GM12873 (cell line): ENCODE measurements around the gene IGSF8.

Experiments used
- CTCF ChIP-seq: IDR thresholded peaks from 2 replicates; pipeline ENCODE4 v1.5.1; 2012; ENCODE audit warnings: low read depth, mild to moderate bottlenecking, moderate library complexity, low read length, control low read depth; ENCODE audit not compliant: insufficient read depth; ENCODE audit errors: missing control alignments

IGSF8 gene

DNA sequence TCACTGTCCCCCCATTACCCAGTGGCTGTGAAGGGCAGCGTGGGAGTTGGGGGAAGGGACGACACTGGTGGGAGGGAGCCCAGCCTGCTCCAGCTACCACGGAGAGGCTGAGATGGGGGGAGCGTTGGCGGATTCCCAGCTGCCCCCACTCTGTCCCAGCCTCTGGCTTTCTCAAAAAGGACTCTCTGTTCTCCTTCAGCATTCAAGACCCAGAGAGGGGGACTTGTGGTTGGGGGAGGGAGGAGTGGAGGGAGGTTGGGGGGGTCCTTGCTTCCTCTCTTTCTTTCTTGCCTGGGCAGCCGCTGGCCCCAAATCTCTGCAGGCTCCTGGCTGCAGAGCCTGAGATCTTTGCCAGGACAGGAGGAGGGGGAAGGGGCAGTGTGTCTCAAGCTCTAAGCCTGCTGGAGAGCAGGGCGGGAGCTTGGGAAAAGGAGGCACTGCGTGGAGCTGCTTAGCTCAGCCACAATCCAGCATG lies 19.3 kb upstream of the IGSF8 start:
- TF ChIP-seq CTCF: no peak

DNA sequence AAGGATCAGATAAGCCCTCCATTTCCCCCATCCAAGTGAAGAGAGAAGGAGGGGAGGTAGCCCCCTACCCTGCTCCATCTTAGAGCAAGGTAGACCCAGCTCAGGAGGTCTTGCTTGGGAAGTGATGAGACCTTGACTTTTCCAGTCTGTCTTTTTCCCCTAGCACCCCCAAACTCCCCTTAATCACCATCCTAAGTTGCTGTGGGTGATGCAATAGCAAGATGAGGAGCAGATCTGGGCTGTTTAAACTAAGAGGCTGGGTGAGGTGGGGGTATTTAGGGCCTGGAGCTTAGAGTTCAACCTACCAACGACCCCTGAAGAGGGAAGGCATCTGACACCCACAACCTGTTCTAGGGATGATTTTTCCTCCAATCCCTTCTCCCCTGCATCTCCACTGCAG lies 18.9 kb upstream of the IGSF8 start:
- no peak for TF ChIP-seq CTCF

DNA sequence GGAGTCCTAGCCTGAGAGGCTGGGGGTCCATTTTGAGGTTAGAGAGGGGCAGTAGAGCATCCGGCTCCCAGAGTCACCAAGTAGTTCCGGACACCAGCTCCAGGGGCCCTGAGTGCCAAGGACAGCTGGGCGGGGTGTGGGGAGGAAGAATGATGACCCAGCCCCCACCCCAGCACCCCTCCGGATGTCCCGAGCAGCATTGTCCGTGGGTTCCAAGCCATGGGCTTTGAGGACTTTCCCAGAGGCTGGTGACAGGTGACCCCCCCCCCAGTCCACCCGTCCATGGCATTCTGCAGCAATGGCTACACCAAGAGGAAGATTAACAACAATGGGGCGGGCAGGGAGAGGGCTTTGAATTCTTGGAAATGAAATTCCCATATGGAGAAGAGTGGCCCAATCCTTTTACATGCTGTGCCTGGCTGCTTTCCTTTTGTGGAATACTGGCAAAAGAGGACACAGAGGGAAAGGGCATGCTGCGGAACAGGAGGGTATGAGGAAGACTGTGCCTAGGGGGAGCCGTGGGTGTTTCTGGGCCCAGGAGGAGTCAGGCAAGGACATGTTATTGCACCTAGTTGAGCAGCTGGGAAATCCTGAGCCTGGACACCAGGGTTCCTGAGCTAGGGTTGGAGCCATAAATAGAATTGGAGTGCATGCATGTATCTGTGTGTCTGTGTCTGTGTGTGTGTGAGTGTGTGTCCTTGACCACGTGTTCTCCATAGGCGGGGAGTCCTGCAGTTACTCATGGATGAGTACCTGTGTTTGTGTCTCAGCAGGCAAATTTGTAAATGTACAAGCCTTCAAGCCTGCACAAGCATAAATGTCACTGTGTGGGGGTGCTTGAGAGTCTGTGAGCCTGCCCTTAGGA lies 18.1 kb upstream of the IGSF8 start:
- no peak for TF ChIP-seq CTCF

DNA sequence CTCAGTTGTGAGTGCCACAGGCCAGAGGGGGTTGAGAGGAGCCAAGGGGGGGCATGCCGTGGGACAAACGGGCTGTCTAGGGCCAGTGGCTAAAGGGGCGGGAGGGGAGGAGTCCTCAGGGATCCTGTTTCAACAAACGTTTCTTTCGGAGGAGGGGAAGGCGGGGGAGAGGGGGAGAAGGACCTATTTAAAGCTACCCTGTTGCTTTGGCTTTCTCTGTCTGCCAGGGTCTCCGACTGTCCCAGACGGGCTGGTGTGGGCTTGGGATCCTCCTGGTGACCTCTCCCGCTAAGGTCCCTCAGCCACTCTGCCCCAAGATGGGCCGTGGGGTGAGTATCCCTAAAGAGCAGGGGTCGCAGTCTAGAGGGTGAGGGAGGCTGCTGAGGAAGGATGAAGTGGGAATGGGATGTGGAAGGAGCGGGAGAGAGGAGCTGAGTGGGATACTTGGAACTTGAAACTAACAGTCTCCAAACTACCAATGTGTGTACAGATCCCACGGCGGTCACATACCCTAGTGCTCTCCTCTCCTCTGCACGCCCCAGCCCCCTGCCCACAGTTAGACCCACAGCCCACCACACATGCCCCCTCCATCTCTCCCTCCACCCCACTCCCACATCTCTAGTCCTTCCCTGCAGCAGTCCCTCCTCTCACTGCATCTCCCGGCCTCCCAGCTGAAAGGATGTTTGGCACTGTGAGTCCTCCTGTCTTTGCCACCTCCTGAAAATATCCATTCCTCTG lies 17.3 kb upstream of the IGSF8 start, which contains the start of gene ATP1A2:
Gene ATP1A2, plus strand, starts transcription at position 215 of the 738 bp plus-strand sequence. Its CDS starts 103 bp downstream, at position 318.
- TF ChIP-seq CTCF: no peak

GRCh38 chr1:160114085-160114484 lies 15.7 kb upstream of the IGSF8 start:
- TF ChIP-seq CTCF: no peak

DNA sequence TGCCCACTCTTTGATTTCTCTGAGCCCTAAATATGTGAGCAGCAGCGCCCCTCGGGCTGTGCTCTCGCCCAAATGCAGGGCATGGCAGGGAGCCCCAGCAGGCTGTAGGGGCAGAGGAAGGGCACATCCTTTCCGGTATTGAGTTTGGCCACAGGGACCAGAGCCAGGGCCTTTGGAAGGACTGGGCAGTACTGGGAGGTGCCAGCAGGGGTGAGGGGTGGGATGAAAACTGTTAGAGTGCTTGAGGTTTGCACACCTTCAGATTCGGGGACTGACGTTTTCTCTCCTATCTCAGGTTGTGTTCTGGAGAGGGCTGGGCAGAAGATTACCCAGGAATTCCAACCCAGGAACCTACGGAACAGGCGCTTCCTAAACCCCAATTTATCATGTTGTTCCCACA lies 15.0 kb upstream of the IGSF8 start:
- TF ChIP-seq CTCF: no peak

- TF ChIP-seq CTCF: no peak
Observed at GRCh38 chr1:160112357-160112756, 13.9 kb upstream of the IGSF8 start.
